ENCODE results near the gene PIN1.

PIN1 gene

DNA sequence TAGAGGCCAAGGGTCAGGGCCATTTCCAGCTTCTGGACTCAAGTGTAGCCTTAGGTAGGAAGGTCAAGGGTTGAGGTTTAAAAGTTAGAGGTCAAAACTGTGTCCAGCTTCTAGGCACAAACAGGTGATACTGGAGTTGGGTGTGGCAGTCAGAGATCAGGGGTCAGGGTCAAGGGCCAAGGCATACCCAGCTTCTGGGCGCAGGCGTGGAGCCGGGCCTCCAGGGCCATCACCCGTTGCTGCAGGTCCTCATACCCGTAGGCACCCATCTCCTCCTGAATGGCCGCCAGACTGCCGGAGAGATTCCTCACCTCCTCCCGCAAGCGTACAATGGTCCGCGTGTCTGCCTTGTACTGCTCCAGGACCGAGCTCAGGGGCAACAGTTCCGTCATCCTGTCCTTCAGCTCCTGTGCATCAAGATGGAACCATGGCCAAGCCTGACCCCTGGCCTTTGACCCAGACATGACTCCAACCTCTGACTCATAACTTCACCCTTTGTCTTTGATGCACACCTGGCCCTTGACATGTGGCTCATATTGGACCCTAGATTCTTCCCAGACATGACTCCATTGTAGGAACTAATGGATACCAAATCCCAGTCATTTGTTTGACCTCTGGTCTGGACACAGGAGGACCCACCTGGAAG lies 22.1 kb downstream of the PIN1 start:
- no peak for DNase-seq (ENCODE audit: low read depth)

DNA sequence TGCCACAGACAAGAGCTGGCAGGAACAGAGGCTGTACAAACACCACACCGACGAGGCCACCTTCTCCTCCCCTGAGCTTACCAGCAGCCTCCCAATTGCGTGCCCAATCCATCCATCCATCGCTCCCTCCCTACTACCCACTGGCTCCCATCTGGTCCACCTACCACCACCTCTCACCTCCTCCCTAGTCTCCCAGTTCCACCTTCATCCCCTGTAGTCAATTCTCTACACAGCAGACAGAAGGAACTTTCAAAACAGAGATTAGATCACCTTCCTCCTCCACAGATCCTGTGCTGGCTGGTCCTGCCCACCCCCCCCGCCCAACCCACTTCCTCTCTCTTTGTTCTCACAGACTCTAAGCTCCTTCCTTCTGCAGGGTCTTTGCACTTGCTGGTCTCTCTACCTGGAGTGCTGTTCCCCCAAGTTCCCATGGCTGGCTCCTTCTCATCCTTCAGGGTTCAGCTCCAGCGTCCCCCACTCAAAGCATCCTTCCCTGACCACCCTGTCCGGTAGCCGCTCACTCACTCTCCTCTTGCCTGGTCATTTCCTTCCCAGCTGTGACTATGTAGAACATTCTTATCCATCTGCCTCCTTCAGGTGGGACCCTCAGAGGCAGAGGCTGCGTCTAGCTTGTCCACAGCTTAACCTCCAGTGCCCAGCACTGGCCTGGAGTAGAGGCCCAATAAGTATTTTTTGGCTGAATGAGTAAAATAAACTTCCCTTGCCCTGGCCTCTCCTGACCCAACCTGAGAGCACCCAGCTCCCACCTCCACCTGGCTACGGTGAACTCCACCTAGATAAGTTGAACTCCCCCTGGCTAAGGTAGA lies 23.0 kb downstream of the PIN1 start:
- DNase-seq (ENCODE audit: low read depth) = no peak

DNA sequence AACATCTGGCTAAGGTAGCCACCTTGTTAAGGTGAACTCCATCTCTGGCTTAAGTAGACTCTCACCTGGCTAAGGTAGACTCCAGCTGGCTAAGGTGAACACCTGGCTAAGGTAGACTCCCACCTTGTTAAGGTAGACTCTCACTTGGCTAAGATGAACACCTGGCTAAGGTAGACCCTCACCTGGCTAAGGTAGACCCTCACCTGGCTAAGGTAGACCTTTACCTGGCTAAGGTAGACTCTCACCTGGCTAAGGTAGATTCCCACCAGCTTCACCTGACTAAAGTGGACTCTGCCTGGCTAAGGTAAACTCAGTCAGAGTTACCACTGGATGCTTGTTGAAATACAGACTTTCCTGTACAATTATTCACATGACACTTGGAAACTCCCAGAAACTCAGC lies 23.6 kb downstream of the PIN1 start:
- no peak for DNase-seq (ENCODE audit: low read depth)

DNA sequence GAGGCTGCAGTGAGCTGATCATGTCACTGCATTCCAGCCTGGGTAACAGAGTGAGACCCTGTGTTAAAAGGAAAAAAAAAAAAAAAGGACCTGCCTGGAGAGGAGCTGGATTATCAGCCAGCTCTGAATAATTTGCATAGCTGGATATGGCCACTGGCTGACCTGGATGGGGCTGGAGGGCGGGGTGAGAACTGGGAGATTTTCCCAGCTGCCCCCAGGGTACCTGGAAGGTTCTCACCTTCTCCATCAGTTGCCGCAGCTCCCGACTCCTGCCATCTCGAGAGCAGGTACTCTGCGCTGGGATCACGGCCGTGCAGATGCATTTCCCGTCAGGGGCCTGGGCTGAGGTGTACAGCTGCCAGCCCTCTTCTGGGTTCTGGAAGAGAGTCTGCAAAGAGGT lies 25.3 kb downstream of the PIN1 start:
- DNase-seq (ENCODE audit: low read depth) = no peak

DNA sequence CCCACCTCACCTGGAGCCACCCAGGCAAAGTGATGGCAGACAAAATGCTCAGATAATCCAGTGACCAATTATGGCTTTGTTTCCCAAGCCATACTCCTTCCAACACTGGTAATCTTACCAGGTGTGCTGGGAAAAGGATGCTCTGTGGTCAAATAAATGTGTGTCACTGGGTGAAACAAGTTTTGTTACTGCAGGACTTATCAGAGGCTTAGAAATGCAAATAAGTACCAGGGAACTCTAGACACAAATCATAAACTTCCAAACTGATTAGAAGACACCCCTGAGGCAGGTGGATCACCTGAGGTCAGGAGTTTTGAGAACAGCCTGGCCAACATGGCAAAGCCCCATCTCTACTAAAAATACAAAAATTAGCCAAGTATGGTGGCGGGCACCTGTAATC lies 26.4 kb downstream of the PIN1 start:
- no peak for DNase-seq (ENCODE audit: low read depth)

DNA sequence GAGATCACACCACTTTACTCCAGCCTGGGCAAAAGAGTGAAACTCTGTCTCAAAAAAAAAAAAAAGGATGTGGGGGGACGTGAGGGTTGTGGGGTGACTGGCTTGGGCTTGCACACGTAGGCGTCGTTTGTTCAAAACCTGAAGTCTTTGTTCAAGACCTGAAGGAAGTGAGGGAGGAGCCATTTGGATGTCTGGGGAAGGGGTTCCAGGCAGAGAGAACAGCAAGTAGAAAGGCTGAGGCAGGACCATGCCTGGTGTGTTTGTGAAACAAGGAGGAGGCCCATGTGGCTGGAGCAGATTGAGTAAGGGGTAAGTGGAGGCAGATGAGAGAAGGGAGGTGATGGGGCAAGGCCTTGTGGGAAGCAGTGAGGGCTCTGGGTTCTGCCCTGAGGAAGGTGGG lies 27.8 kb downstream of the PIN1 start:
- DNase-seq (ENCODE audit: low read depth) = no peak

DNA sequence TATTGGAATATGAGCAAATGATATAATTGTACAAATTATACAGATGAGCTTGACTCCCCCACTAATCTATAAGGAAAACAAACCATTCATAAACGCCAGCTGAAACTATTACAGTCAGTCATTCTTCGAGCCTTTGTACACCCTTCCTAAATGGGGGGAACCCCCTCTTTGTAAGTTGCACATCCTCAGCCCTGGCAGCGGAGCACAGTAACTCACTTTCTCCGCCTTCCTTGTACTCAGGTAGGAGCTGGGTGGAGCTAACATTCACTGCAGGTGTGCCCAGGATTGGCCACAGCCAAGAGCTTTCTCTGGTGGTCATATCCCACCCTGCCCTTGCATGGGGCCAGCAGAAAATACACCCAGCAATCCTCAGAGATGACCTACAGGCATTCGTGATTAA lies 28.6 kb downstream of the PIN1 start:
- no peak for DNase-seq (ENCODE audit: low read depth)

DNA sequence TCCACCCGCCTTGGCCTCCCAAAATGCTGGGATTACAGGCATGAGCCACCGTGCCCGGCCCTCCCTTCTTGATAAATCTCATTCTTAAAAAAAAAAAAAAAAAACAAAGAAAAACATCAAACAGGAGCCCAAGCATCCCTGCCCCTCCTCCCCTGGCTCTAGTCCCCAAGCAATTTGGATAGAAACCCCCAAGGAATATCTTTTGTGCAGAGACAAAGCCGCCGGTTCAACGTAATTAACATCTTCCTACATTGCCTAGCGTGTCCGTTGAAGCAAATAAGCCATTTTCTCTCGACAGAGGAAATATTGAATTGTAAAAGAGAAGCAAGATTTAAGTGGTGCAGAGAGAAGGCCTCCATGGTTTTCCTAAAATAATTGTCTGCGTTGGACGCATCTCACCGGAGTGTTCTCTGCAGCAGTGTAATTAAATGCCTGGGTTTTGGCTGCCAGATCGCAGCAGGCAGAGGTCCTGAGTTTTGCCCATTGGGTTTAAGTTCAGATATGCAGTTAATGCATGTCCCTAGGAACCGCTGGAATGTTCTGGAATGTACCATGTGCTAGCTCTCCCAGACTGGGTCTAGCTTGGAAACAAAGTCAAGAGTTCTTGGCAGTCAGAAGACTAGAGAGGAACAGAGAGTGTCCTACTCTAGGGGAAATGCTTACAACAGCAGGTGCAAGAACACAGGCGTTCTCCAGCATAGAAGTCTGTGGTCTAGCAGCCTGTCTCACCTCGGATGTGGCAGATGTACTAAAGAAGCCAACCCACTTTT lies 30.8 kb downstream of the PIN1 start:
- DNase-seq (ENCODE audit: low read depth) = no peak

DNA sequence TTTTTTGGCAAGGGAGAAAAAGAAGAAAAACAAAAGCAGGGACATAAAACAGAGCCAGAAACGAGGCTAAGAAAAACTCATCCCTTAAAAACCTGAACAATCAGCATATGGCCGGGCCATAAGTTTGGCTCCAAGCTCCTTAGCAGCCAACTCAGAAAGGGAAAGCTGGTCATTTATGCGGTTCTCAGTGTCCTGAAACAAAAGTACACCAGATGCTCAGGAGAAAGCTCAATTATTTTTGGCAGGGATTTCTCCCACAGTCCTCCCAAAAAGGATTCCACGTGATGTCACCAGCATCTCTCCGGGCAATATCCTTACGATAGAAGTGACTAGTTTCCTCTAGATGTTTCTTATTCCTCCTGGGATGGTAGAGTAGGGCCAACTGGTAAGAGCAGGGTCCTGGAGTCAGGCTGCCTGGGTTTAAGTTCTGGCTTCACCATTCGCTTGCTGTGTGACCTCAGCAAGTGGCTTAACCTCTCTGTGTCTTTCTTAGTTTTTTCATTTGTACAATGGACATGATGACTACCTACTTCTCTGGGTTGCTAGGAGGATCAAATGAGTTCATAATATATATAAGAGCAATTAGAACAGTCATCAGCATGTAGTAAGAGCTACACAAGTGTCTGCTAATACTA lies 34.0 kb downstream of the PIN1 start:
- DNase-seq (ENCODE audit: low read depth) = no peak

DNA sequence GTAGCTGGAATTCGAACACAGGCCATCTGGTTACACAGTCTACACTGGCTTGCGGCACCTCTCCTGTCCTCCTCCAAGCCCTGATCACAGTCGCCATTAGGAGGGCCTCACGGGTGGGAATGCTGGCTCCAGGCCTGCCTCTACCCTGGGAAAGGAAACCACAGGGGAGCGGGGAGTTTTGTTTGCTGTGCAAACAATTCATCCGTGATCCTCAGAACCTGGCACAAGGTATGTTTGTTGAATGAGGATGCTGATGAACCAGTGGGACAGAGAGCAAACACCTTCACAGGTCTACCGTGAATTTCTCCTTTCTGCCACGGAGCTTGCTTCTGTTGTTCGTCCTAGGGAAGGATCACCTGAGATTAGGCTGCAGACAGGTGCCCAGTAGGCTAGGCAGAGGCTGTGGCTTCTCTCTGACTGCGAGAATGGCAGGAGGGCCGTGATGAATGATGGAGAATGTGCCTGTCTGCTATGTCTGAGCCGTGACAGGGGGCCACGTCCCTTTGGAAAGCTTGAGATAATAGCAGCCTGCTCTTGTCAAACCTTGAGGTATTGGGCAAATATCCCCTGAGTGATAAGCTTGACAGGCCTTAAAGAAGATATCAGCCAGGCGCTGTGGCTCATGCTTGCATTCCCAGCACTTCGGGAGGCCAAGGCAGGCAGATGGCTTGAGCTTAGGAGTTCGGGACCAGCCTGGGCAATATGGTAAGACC lies 36.7 kb downstream of the PIN1 start:
- DNase-seq (ENCODE audit: low read depth) = no peak

DNA sequence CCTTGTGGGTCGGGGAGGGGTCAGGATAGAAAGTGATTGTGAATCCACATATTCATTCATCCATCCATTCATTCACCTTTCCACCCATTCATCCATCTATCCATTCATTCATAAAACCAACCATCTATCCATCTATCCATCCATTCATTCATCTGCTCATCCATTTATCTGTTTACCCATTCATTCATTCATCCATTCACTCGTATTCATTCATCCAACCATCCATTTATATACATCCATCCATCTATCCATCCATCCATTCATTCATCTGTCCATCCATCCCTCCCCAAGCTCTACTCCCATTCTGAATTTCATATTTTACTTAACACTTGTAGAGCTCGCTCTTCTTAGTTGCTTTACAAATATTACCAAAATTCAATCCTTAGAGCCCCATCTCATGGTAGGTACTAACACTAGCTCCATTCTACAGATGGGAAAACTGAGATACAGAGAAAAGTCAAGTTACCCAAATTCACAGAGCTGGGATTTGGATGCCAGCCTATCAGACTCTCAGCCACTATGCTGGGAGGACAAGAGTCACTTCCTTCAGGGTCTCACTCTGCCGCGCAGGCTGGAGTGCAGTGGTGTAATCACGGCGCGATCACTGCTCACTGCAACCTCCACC lies 37.6 kb downstream of the PIN1 start:
- DNase-seq (ENCODE audit: low read depth) = no peak

DNA sequence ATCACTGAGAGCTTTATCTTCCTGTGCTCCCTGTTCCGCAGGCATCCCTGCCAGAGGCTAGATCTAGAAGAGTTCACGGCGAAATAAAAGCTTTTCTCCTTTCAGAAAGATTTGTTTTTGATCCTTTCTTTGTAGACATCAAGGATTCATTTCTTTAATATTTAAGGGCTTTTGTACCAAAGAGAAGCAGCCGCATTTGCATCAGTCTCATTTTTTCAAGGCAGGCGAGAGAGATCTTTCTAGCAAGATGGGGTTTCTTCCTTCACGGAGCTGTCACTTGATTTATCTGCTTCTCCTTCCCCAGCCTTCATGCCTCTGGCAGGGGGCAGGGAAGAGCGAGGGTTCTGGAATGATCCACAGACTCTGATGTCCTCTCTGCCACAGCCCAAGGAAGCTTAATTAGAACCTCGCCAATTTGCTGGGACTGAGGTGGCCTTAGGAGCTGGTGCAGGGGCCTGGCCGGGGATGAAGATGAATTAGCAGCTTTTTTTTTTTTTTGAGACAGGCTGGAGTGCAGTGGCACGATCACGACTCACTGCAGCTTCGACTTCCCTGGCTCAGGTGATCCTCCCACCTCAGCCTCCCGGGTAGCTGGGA lies 40.0 kb downstream of the PIN1 start:
- no peak for DNase-seq (ENCODE audit: low read depth)

DNA sequence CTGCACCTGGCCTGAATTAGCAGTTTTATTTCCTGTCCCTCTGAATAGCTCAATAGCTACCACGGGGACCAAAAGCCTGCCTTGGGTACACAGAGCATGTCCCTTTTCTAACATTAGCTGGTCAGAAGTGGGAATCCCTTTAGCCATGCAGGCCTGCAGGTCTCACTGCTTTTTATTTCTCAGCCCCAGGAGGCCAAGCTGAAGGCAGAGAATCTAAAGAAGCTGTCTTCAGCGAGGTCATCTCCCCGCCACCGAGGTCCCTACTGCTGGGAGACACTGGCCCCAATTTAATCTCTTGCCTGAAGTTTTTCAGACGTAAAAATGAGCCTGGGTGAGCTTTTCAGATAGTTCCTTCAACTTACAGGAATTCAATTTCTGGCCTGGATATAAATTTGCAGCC lies 40.7 kb downstream of the PIN1 start:
- DNase-seq (ENCODE audit: low read depth) = no peak

DNA sequence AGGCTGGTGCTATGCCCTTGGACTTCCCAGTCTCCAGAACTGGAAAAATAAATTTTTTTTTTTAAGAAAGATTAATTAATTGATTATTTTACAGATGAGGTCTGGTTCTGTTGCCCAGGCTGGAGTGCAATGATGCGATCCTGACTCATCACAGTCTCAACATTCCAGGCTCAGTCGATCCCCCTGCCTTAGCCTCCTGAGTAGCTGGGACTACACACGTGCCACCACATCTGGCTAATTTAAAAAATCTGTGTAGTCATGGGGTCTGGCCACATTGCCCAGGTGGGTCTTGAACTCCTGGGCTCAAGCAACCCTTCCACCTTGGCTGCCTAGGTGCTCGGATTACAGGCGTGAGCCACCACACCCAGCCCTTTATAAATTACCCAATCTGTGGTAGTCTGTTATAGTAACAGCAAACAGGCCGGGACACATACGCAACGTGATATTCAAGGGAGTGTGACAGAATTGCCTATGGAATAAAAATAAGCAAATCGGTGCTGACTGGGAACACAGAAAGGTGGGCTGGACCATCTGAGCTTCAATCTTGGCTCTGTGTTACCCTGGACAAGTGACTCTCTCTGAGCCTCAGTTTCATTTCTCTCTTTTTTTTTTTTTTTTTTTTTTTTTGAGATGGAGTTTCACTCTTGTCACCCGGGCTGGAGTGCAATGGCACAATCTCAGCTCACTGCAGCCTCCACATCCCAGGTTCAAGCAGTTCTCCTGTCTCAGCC lies 42.8 kb downstream of the PIN1 start:
- peak; percentile 85 for DNase-seq (ENCODE audit: low read depth)

DNA sequence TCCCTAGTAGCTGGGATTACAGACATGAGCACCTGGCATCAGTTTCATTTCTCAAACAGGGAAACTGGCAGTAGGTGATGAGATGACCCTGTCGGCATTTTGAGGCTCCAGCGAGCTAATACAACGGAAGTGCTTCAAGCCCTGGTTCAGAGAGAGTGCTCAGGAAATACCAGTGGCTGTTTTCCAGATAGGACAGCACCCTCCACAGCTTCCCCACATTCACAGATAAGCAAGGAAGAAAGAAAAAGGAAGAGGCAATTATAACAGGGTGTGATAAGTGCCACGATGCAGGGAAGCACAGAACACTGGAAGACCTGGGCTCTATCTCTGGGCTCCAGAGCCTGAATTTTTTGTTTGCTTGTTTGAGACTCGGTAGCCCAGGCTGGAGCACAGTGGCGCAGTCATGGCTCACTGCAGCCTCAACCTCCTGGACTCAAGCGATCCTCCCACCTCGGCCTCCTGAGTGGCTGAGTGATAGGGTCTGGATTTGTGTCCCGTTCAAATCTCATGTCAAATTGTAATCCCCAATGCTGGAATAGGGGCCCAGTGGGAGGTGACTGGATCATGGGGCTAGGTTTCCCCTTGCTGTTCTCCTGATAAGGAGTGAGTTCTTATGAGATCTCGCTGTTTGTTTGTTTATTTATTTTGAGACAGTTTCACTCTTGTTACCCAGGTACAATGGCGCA lies 43.5 kb downstream of the PIN1 start:
- peak; percentile 58 for DNase-seq (ENCODE audit: low read depth)

DNA sequence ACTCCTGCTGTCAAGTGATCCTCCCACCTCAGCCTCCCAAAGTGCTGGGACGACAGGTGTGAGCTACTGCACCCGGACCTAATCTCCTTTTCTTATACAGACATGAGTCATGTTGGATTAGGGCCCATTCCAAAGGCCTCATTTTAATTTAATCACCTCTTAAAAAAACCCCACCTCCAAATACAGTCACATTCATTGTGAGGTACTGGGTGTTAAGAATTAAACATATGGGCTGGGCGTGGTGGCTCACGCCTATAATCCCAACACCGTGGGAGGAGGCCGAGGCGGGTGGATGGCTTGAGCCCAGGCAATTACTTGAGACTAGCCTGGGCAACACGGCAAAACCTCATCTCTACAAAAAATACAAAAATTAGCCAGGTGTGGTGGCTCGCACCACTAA lies 46.6 kb downstream of the PIN1 start:
- no peak for DNase-seq (ENCODE audit: low read depth)

DNA sequence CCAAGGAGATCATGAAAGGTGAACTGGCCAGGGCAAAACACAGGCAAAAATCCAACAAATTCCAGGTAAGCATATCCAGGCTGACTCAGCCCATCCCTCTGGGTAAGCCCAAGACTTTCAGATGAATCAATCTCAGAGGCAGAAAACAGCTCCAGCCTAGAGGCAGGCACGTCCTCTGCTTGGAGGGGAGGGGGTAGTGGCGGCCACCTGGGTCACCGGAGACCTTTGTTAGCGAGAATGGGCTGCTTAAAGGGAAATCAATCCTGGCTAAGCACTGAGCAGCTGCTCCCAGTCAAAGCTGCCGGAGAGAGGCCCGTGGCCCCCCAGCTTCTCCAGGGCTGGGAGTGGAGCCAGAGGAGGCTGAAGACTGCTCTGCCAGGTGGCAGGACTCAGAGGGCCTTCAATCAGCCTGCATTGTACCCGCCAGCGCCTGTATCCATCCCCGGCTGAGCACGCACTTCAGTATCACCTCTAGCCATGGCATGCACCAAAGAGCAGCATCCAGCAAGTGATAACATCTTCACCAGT lies 48.2 kb downstream of the PIN1 start:
- peak; percentile 11 for DNase-seq (ENCODE audit: low read depth)

DNA sequence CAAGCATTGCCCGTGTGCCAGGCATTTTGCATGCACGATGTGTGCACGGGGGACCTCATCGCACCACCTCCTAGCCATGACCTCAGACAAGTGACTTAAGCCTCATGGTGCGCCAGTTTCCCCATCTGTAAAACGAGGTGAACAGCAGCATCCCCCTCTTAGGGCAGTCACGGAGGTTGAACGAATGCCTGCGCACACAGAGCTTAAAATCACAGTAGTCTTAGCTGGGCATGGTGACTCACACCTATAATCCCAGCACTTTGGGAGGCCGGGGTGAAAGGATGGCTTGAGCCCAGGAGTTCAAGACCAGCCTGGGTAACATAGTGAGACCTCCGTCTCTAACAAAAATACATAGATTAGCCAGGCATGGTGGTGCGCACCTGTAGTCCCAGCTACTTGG lies 48.6 kb downstream of the PIN1 start:
- DNase-seq (ENCODE audit: low read depth) = no peak

DNA sequence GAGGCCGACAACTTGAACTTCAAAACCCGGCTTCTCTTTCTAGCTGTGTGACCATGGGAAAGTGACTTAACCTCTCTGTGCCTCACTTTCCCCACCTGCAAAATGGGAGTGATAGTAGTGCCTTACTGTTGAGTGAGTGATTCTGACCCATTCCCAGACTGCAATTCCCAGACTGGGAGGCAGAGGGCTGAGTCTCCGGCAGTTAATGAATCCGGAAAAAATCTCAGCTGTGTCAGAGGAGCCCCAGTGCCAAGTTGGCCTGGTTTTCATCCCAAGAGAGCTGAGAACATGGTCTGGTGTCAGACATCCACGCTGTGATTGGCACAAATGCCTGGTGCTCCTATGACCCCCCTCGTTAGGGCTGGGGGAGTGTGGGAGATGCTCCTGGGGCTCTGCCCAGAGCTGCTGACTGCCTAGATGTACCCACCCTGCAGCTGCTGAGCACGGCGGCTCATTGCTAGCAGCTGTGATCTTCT lies 50.0 kb downstream of the PIN1 start:
- peak; percentile 38 for DNase-seq (ENCODE audit: low read depth)

Measured in ELR (cell line).